GM12891 (cell line): Measurements from ENCODE around the gene MPZL1.

Experiments used
- POLR2A ChIP-seq: IDR thresholded peaks from 2 replicates; pipeline ENCODE4 v1.6.1; 2011; ENCODE audit warnings: low read depth, low read length, control low read depth
- POLR2AphosphoS5 ChIP-seq: IDR thresholded peaks from 2 replicates; pipeline ENCODE4 v1.6.1; 2011; ENCODE audit warnings: low read depth, low read length, control low read depth
- TAF1 ChIP-seq: IDR thresholded peaks from 2 replicates; pipeline ENCODE4 v1.6.1; 2011; ENCODE audit warnings: low read depth, low read length, control low read depth

GRCh38 chr1:167747988-167748387 is 26.2 kb downstream of the MPZL1 start:
- no peak for TF ChIP-seq POLR2AphosphoS5
- TF ChIP-seq POLR2A: no peak
- no peak for TF ChIP-seq TAF1
